22Rv1 (cell line): Measurements from ENCODE around the gene KRT8.
"Not testable (repeated sequence)": the region's sequence is repeated elsewhere in the genome, so short reads cannot be mapped to it uniquely, and the experiment has no call there.

Experiments
- H3K27ac ChIP-seq: fragments of 450-650 bp; 2 replicates; pipeline ENCODE4 v1.5.1; 2017
- ZFX ChIP-seq: fragments of 450-650 bp; IDR thresholded peaks from 2 replicates; pipeline ENCODE4 v1.6.1; 2017; ENCODE audit warnings: antibody characterized with exemption, borderline replicate concordance
- TF ChIP-seq, protein P1 (sequence below): fragments of 450-650 bp; IDR thresholded peaks from 2 replicates; pipeline ENCODE4 v1.5.1; 2017; ENCODE audit warnings: mild to moderate bottlenecking

KRT8 gene

DNA sequence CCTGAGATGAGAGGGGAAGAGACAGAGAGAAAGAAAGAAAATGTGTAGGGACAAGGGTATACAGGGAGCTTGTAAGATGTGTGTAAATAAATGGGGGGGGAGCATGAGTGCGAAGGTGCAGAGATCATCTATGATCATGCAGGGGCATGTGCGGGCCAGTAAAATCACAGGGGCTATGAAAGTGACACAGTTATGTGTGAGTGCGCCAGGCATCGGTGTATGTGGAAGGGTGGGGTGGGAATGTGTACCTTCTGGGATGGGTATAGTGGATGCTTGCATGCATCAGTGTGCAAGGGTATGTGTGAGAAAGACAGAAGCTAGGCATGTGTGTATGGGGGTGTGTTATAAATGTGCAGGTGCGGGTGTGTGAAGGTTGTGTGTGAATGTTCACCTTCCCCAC lies 37.7 kb downstream of the KRT8 start:
- TF ChIP-seq, protein P1, sequence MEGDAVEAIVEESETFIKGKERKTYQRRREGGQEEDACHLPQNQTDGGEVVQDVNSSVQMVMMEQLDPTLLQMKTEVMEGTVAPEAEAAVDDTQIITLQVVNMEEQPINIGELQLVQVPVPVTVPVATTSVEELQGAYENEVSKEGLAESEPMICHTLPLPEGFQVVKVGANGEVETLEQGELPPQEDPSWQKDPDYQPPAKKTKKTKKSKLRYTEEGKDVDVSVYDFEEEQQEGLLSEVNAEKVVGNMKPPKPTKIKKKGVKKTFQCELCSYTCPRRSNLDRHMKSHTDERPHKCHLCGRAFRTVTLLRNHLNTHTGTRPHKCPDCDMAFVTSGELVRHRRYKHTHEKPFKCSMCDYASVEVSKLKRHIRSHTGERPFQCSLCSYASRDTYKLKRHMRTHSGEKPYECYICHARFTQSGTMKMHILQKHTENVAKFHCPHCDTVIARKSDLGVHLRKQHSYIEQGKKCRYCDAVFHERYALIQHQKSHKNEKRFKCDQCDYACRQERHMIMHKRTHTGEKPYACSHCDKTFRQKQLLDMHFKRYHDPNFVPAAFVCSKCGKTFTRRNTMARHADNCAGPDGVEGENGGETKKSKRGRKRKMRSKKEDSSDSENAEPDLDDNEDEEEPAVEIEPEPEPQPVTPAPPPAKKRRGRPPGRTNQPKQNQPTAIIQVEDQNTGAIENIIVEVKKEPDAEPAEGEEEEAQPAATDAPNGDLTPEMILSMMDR: no peak
- TF ChIP-seq ZFX: no peak

DNA sequence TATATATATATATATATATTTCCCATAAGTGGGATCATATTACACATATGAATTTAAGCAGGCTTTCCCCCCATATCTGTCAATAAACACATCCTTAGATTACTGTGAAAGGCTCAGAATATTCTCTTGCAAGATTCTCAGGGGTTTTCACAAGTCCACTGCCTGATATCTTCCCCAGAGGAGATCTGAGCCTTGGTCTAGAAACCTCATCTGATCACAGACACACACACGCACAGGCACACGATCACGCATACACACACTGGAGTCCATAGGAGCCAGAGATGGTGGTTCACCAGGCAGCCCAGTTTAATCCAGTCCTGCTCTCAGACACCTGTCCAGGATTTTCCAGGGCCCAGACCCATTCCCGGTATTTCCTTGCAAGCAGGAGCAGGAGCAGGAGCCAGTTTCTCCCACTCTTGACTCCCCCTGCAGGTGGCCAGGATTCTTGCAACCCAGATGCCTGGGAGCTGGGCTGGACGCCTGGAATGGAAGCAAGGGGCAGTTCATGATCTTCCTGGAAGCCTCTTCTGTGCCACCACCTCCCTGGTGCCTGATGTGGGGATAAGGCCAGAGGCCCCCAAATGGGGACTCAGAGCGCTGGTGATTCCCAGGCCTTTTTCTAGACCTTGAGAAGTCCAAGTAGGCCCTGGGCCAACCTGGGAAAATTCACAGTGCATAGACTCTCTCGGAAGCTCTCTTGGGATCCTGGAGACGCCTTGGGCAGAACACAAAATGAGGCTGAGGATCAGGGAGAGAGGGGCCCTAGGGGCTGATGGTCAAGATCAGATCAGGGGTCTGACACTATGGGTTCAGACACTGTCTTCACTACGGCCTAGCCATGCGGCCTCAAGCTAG lies 39.6 kb downstream of the KRT8 start:
- H3K27ac ChIP-seq: no peak overlapping the region
- TF ChIP-seq ZFX: no peak
- TF ChIP-seq, protein P1: peak; percentile 97

More for the DNA sequence above, 37.7 kb downstream of the KRT8 start:
- no peak overlapping the region for H3K27ac ChIP-seq

DNA sequence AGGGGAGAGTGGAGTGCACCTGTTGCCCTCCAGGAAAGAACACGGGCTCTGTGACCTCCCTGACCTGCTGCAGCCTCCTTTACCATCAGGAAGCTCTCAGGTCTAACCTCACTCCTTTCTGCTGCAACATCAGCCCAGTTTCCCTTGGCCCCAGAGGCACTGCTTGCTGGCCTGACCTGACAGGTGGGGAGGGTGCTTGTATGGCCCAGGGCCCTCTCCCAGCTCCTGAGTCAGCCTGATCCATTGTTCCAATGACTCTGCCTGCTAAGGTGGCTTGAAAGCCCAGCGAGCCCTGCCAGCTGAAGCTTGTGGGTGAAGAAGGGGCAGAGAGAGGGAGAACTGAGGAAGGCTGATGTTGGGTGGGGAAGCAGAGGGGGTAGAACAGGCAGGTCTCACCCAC lies 42.9 kb downstream of the KRT8 start:
- H3K27ac ChIP-seq: no peak overlapping the region
- TF ChIP-seq, protein P1: no peak
- TF ChIP-seq ZFX: no peak

DNA sequence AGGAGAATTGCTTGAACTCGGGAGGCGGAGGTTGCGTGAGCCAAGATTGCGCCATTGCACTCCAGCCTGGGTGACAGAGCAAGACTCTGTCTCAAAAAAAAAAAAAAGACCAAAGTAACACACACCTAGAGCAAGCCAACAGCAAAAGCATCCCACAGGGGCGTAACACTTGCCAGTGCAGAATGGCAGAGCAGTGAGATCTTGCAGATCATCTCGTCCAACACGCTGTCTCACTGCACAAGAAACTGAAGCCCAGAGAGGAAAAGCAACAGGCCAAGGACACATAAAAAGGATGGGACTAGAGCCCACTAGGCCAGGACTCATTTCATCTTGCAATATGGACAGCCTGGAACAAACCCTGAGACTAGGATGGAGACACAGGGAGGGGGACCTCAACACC lies 43.4 kb downstream of the KRT8 start:
- H3K27ac ChIP-seq: no peak overlapping the region
- TF ChIP-seq, protein P1: no peak
- no peak for TF ChIP-seq ZFX

DNA sequence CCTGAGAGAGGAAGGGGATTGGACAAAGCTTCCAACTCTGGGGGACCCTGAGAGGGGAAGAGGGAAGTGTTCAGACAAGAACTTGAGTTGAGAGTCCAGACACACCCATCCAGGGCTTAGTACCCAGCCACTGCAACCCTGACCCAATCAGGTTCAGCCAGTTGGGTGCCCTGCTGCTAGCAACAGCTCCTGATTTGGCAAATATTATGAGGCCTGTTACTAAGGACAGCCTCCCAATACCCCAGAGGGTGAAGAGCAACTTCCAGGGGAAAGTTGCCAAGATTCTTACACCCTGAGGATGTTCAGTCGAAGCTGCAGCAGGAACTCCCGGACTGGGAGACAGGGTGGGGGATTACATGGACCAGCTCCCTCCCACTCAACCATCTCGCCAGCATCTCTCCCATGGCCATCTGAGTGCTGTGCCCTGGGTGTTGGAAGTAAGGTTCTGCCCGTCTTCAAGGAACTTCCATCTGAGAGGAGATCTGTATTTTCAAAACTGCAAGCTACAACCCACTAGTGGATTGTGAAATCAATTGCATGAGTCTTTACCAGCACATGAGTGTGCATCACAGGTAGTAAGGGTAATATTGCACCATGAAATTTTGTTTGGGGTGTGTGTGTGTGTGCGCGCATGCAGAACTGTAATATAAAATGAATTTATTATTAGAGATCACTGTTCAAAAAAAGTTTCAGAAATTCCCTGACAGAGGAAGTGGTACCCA lies 44.6 kb downstream of the KRT8 start:
- no peak overlapping the region for H3K27ac ChIP-seq
- TF ChIP-seq, protein P1: no peak
- TF ChIP-seq ZFX: no peak

DNA sequence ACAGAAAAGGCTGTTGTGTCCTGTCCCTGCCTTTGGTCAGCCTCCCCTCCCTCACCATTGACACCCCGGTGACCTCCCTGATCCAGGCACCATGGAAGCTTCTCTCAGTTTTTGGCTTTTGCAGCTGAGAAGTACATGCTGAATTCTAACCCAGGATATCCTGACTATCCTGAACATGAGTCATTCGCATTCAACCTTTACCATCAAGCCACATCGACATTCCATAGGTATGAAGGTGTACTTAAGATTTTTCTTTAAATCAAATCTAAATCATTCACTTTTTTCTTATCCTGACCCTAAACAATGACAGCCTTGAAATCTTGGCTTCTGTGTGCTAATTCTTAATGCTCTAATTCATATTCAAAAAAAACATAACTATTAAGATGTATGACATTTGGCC lies 47.4 kb downstream of the KRT8 start:
- TF ChIP-seq, protein P1: no peak
- no peak overlapping the region for H3K27ac ChIP-seq

DNA sequence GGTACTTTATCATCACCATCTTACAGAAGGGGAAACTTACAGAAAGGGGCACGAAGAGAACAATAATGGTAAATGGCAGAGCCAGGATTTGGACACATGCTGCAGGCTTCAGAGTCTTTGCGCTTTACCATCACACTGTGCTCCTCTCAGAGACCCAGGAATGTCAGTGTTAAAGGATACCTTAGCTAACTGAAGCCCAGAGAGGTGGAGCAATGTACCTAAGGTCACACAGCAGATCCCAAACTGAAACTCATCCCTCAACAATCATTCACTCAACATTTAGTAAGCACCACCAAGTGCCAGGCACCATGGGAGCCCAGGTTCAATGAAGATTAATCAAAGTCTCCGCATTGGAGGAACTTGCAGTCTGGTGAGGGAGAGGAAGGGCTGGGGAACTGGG lies 48.1 kb downstream of the KRT8 start:
- TF ChIP-seq, protein P1: no peak
- TF ChIP-seq ZFX: no peak
- no peak overlapping the region for H3K27ac ChIP-seq

DNA sequence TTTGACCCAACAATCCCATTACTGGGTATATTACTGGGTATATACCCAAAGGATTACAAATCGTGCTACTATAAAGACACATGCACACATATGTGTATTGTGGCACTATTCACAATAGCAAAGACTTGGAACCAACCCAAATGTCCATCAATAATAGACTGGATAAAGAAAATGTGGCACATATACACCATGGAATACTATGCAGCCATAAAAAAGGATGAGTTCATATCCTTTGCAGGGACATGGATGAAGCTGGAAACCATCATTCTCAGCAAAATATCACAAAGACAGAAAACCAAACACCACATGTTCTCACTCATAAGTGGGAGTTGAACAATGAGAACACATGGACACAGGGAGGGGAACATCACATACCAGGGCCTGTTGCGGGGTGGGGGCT lies 48.8 kb downstream of the KRT8 start:
- not testable (repeated sequence) for H3K27ac ChIP-seq
